ENCODE data around the gene LYZL1.
"Not testable (repeated sequence)": the region's sequence is repeated elsewhere in the genome, so short reads cannot be mapped to it uniquely, and the experiment has no call there.

LYZL1 gene

GRCh38 chr10:29314726-29315125, 25.9 kb downstream of the LYZL1 start:
- DNase-seq (ENCODE audit: insufficient read length, low spot score) = no peak
- no peak for TF ChIP-seq POLR2AphosphoS5 (IDR thresholded peaks at IDR 0.05; ENCODE audit: low read depth, low read length)
- no peak for TF ChIP-seq POLR2A (IDR thresholded peaks at IDR 0.05; ENCODE audit: low read depth, low read length)
- no peak for TF ChIP-seq SPI1 (IDR thresholded peaks at IDR 0.05; ENCODE audit: low read depth, low read length)
- TF ChIP-seq TAF1 (IDR thresholded peaks at IDR 0.05; ENCODE audit: low read depth, low read length) = no peak
- no peak for TF ChIP-seq POU2F2 (IDR thresholded peaks at IDR 0.05; ENCODE audit: low read depth, low read length)
- no peak for TF ChIP-seq PAX5 (IDR thresholded peaks at IDR 0.05; ENCODE audit: insufficient read depth, low read length, severe bottlenecking)
- no peak for FAIRE-seq

- no peak for DNase-seq (ENCODE audit: insufficient read length, low spot score)
- TF ChIP-seq POU2F2 (IDR thresholded peaks at IDR 0.05; ENCODE audit: low read depth, low read length) = no peak
- no peak for TF ChIP-seq POLR2AphosphoS5 (IDR thresholded peaks at IDR 0.05; ENCODE audit: low read depth, low read length)
- TF ChIP-seq SPI1 (IDR thresholded peaks at IDR 0.05; ENCODE audit: low read depth, low read length) = no peak
- TF ChIP-seq POLR2A (IDR thresholded peaks at IDR 0.05; ENCODE audit: low read depth, low read length) = no peak
- TF ChIP-seq PAX5 (IDR thresholded peaks at IDR 0.05; ENCODE audit: insufficient read depth, low read length, severe bottlenecking) = no peak
- no peak for TF ChIP-seq TAF1 (IDR thresholded peaks at IDR 0.05; ENCODE audit: low read depth, low read length)
- FAIRE-seq = no peak
Observed at GRCh38 chr10:29315814-29316213, 26.9 kb downstream of the LYZL1 start.

- DNase-seq (ENCODE audit: insufficient read length, low spot score) (no peak), FAIRE-seq (no peak)
Observed at GRCh38 chr10:29316308-29317026, 27.6 kb downstream of the LYZL1 start.

GRCh38 chr10:29317027-29317420, 28.2 kb downstream of the LYZL1 start:
- no peak for TF ChIP-seq POLR2AphosphoS5 (IDR thresholded peaks at IDR 0.05; ENCODE audit: low read depth, low read length)
- no peak for TF ChIP-seq POLR2A (IDR thresholded peaks at IDR 0.05; ENCODE audit: low read depth, low read length)
- no peak for TF ChIP-seq POU2F2 (IDR thresholded peaks at IDR 0.05; ENCODE audit: low read depth, low read length)
- TF ChIP-seq TAF1 (IDR thresholded peaks at IDR 0.05; ENCODE audit: low read depth, low read length) = no peak
- no peak for TF ChIP-seq SPI1 (IDR thresholded peaks at IDR 0.05; ENCODE audit: low read depth, low read length)
- no peak for TF ChIP-seq PAX5 (IDR thresholded peaks at IDR 0.05; ENCODE audit: insufficient read depth, low read length, severe bottlenecking)
- FAIRE-seq (no peak), DNase-seq (ENCODE audit: insufficient read length, low spot score) (no peak)

More at GRCh38 chr10:29316308-29317026, 27.6 kb downstream of the LYZL1 start:
- no peak for TF ChIP-seq PAX5 (IDR thresholded peaks at IDR 0.05; ENCODE audit: insufficient read depth, low read length, severe bottlenecking)
- TF ChIP-seq POLR2A (IDR thresholded peaks at IDR 0.05; ENCODE audit: low read depth, low read length) = no peak
- no peak for TF ChIP-seq POLR2AphosphoS5 (IDR thresholded peaks at IDR 0.05; ENCODE audit: low read depth, low read length)
- TF ChIP-seq TAF1 (IDR thresholded peaks at IDR 0.05; ENCODE audit: low read depth, low read length) = no peak
- no peak for TF ChIP-seq SPI1 (IDR thresholded peaks at IDR 0.05; ENCODE audit: low read depth, low read length)
- no peak for TF ChIP-seq POU2F2 (IDR thresholded peaks at IDR 0.05; ENCODE audit: low read depth, low read length)

- FAIRE-seq (no peak), DNase-seq (ENCODE audit: insufficient read length, low spot score) (no peak)
- TF ChIP-seq TAF1 (IDR thresholded peaks at IDR 0.05; ENCODE audit: low read depth, low read length) (no peak), SPI1 (IDR thresholded peaks at IDR 0.05; ENCODE audit: low read depth, low read length) (0 out of 2 replicates have a peak, but pooled peaks have one; percentile 32)
Observed at GRCh38 chr10:29317423-29318021, 28.7 kb downstream of the LYZL1 start.

GRCh38 chr10:29318141-29319071, 29.5 kb downstream of the LYZL1 start:
- DNase-seq (ENCODE audit: insufficient read length, low spot score) = not testable (repeated sequence)

GRCh38 chr10:29319205-29319781, 30.4 kb downstream of the LYZL1 start:
- DNase-seq (ENCODE audit: insufficient read length, low spot score) (no peak), FAIRE-seq (no peak)
- TF ChIP-seq SPI1 (IDR thresholded peaks at IDR 0.05; ENCODE audit: low read depth, low read length) = no peak
- no peak for TF ChIP-seq POLR2A (IDR thresholded peaks at IDR 0.05; ENCODE audit: low read depth, low read length)
- TF ChIP-seq TAF1 (IDR thresholded peaks at IDR 0.05; ENCODE audit: low read depth, low read length) = no peak
- TF ChIP-seq PAX5 (IDR thresholded peaks at IDR 0.05; ENCODE audit: insufficient read depth, low read length, severe bottlenecking) = no peak
- TF ChIP-seq POU2F2 (IDR thresholded peaks at IDR 0.05; ENCODE audit: low read depth, low read length) = no peak
- TF ChIP-seq POLR2AphosphoS5 (IDR thresholded peaks at IDR 0.05; ENCODE audit: low read depth, low read length) = no peak

More at GRCh38 chr10:29318141-29319071, 29.5 kb downstream of the LYZL1 start:
- FAIRE-seq = peak; percentile 66

GRCh38 chr10:29320680-29321121, 31.8 kb downstream of the LYZL1 start:
- DNase-seq (ENCODE audit: insufficient read length, low spot score) = not testable (repeated sequence)

GRCh38 chr10:29321656-29322055, 32.8 kb downstream of the LYZL1 start:
- DNase-seq (ENCODE audit: insufficient read length, low spot score) (no peak), FAIRE-seq (no peak)
- TF ChIP-seq POLR2A (IDR thresholded peaks at IDR 0.05; ENCODE audit: low read depth, low read length) = no peak
- TF ChIP-seq POU2F2 (IDR thresholded peaks at IDR 0.05; ENCODE audit: low read depth, low read length) = no peak
- no peak for TF ChIP-seq SPI1 (IDR thresholded peaks at IDR 0.05; ENCODE audit: low read depth, low read length)
- no peak for TF ChIP-seq POLR2AphosphoS5 (IDR thresholded peaks at IDR 0.05; ENCODE audit: low read depth, low read length)
- TF ChIP-seq TAF1 (IDR thresholded peaks at IDR 0.05; ENCODE audit: low read depth, low read length) = no peak
- no peak for TF ChIP-seq PAX5 (IDR thresholded peaks at IDR 0.05; ENCODE audit: insufficient read depth, low read length, severe bottlenecking)

More at GRCh38 chr10:29320680-29321121, 31.8 kb downstream of the LYZL1 start:
- FAIRE-seq = not testable (repeated sequence)

All from GM12891 (cell line).